ENCODE measurements around the gene WDR19.
"Not testable (repeated sequence)": the region's sequence is repeated elsewhere in the genome, so short reads cannot be mapped to it uniquely, and the experiment has no call there.

WDR19 gene

DNA sequence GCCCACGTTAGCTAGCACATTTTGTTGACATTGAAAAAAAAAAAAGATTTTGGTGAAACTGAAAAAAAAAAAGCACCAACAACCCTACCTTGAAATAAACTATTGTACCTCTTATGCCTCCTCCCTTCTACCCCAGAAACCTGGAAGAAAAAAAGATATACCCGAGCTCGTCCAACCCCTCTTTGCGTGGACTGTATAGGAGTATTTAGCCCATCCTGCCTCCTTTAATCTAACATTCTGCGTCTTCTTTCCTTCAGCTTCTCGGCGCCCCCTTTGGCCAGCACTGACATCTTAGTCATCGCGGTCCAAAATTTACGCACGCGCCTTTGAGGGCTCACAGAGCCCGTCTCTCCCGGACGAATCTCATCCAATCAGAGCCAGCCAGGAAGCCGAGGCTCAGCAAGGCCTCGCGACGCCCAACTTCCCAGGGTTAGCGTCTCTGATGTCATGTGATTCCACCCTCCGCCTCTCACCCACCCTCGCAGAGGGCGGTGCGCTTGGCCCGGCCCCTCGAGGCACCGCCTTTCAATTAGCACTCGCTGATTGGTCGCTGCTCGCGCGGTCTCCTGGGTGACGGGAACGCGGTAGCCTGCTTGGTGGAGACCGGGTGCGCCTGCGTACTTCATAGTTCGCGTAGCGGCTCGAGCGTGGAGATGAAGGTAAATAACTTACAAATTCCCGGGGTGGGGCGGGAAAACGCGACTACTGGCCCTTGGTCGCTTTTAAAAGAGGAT is at the start of gene WDR19:
Gene WDR19 (plus strand): TSS at position 625 of the 734 bp plus-strand sequence. CDS start 29 bp downstream, at position 654.
- DNase-seq (ENCODE audit: low read depth) = peak; percentile 97

DNA sequence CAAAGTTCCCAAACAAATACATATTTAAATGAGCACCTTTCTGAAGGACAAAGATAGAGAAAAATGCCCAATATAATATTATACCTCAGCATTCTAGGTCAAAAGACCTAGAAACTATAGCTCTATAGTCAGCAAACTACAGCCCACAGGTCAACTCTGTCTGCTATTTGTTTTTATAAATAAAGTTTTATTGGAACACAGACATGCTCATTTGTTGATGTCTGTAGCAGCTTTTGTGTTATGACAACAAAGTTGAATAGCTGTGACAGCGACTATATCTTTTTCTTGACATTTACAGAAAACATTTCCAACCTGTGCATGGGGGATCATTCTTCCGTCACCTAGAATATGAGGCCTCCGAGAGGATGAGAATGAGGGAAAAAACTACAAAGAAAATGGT is 48.7 kb upstream of the WDR19 start:
- DNase-seq (ENCODE audit: low read depth) = no peak

DNA sequence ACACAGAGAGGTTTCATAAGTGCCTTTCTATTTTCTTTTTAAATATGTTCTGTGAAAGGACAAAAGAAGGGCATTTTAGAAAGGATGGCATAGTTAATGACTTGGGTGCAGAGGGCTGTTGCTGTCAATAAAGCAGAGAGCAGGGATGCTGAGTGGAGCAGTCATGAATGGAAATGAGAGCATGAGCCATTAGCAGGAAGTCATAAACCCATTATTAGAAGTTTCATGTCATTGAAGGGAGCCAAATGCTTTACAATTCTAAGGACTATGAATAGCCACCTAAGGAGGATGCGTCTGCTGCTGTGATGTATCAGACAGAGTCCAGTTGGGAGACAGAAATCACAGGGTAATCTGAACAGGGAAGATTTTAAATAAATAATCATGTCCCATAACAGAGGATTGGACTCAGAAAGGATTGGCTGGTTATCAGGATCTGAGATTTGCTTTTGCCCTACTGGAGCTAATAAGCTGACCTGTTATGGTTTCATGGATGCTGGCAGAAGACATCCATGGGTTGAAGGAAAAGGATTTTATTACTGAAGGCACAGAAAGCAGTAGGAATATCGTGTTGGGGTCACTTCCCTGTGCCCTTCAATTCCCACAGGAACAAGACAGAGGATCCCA is 47.5 kb upstream of the WDR19 start:
- DNase-seq (ENCODE audit: low read depth) = no peak

DNA sequence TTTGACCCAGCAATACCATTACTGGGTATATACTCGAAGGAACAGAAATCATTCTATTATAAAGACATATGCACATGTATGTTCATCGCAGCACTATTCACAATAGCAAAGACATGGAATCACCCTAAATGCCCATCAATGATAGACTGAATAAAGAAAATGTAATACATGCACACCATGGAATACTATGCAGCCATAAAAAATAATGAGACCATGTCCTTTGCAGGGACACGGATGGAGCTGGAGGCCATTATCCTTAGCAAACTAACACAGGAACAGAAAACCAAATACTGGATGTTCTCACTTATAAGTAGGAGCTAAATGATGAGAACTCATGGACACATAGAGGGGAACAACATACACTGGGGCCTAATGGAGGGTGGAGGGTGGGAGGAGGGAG is 44.1 kb upstream of the WDR19 start:
- not testable (repeated sequence) for DNase-seq (ENCODE audit: low read depth)

DNA sequence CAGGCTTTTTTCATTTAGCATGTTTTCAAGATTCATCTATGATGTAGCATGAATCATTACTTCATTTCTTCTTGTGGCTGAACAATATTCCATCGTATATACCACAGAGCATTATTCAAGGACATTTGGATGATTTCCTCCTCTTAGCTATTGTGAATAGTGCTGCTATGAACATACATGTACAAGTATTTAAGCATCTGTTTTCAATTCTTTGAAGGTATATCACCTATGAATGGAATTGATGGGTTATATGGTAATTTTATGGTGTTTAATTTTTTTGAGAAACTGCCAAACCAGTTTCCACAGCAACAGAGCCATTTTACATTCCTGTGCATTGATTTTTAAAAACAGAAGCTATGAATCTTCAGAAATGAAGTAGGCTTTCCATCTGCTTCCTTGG is 36.1 kb upstream of the WDR19 start:
- no peak for DNase-seq (ENCODE audit: low read depth)

DNA sequence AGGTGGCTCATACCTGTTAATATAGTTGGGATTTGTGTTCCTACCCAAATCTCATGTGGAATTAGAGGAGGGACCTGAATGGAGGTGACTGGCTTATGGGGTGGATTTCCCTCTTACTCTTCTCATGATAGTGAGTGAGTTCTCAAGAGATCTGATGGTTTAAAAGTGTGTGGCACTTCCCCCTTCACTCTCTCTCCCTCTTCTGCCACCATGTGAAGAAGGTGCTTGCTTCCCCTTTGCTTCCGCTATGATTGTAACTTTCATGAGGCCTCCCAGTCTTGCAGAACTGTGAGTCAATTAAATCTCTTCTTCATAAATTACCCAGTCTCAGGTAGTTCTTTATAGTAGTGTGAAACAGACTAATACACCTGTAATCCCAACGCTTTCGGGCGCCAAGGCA is 28.3 kb upstream of the WDR19 start:
- DNase-seq (ENCODE audit: low read depth) = no peak

DNA sequence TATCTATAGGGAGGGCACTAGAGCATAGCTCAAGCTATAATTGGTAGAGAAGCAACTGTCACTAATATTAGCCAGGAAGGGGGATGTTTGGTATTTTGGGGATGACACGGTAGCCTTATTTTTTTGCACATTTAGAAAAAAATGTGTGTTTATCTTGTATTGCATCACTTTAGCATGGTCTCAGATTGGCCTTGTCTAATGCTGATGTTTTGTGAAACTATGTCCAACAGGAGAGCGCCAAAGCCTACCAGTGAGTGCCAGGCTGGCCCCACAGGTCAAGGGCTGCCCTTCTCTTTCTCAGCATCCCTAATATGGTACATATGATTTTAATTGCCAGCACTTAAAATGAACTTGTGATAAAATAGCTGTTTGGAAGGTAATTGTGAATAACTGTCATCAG is 24.8 kb upstream of the WDR19 start:
- no peak for DNase-seq (ENCODE audit: low read depth)

DNA sequence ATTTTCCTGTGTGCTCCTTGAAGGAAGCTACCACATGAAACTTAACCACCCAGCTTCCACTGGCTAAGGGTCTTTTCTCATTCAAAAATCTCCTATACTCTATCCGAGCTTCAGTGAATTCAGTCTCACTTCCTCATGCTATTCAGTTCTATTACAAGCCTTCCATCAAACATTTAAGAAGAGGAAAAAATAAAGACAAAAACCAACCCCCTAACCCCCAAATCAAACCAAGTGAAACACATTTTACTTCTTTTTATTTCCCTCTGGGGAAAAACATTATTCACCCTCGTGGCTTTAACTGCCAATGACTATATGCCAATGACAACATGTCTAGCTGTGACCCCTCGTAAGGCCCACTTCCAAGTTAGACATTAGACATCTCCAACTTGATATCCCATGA is 16.2 kb upstream of the WDR19 start:
- no peak for DNase-seq (ENCODE audit: low read depth)

DNA sequence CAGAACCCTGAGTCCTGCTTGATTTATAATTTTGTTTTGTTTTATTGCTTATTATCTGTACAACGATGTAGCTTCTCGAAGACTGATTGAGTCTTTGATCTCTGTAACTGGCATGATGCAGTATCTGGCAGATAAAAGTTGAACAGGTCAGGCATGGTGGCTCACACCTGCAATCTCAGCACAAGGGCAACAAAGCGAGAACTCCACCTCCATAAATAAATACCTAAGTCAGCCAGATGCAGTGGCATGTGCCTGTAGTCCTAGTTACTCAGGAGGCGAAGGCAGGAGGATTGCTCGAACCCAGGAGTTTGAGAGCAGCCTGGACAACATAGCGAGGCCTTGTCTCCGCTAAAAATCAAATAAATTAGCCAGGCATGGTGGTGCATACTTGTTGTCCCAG is 15.7 kb upstream of the WDR19 start:
- DNase-seq (ENCODE audit: low read depth) = no peak

DNA sequence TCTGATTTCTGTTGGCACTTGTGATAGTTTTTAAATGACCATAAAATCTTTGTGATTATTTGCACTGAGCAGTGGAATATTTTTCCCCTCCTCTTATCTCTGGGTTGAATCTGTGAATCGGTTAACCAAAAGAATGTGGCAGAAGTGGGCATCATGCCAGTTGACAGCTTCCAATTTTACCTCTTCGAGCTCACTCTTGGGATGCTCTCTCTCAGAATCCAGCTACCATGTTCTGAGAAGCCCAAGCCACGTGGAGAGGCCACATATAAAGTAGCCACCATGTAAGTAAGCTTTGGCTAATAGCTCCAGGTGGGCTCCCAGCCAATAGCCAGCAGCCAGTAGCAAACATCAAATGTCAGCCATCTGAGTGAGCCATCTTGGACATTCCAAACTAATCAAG is 12.9 kb upstream of the WDR19 start:
- DNase-seq (ENCODE audit: low read depth) = no peak

DNA sequence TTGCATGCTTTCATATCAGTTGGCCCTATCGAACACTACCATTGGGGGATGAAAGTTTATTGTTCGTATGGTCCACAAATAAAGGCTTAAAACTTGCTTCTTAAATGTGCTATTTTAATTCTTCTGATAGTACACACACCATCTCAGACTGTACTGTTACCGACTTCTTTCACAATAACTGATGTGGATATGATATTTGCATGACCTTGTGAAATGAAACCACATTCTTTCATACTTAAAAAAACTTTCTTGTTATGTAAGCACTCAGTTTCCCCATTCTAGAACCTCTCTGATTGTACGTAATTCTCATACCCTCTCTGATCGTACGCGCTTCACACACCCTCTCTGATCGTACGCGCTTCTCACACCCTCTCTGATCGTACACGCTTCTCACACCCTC is 12.0 kb upstream of the WDR19 start:
- DNase-seq (ENCODE audit: low read depth) = no peak

DNA sequence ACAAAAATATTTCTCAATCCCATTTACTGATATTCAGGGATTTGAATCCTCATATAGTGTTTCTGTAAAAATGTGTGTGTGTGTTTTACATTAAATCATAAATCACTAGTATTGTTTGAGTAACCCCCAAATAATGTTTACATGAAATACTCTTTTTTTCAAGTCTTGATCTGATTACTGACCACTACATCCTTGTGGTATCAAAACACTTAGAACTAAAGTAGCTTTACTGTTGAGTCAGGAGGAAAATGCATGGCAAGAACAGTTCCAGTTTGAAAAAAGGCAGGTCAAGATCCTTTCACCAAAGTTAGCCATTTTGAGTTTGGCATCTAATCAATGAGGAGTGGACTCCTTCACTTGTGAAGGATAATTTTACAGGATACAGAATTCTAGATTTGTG is 3.6 kb upstream of the WDR19 start:
- DNase-seq (ENCODE audit: low read depth) = no peak

DNA sequence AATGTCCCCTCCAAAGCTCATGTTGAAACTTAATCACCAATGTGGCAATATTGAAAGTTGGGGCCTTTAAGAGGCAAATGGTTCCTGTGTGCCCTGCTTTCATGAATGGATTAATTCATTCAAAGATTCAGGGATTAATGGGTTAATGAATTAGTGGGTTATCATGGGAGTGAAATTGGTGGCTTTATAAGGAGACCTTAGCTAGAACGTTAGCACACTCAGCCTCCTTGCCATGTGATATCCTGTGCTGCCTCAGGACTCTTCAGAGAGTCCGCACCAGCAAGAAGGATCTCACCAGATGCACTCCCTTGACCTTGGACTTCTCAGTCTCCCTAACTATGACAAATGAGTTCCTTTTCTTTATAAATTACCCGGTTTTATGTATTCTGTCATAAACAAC is 2.6 kb upstream of the WDR19 start:
- DNase-seq (ENCODE audit: low read depth) = no peak

DNA sequence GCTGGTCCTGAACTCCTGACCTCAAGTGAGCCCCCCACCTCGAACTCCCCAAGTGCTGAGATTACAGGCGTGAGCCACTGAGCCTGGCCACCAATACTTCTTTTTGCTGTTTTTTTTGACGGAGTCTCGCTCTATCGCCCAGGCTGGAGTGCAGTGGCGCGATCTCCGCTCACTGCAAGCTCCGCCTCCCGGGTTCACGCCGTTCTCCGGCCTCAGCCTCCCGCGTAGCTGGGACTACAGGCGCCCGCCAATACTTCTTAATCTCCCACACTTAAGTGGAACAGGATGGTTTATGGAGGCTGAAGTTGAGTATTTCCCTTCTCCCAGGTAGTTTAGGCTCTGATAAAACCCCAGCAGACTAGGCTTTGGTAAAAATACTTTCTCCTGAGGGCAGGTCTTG is 1.7 kb upstream of the WDR19 start:
- not testable (repeated sequence) for DNase-seq (ENCODE audit: low read depth)

DNA sequence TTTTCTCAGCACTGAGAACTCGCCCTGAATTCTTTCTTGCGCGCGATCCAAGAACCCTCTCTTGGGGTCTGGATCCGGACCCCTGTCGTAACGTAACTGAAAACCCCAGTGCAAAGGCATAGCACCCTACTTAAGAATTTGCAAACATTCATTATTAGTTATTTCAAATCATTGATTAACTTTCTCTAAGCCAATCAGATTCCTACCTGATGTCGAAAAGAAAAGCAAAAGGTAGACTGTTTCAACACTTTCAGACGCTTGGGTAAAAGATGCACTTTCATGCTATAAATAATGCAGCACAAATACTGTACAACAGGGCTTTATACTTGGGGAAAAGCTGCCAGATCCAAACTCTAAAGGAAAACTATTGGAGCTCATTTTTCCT is 817 bp upstream of the WDR19 start:
- DNase-seq (ENCODE audit: low read depth) = no peak

DNA sequence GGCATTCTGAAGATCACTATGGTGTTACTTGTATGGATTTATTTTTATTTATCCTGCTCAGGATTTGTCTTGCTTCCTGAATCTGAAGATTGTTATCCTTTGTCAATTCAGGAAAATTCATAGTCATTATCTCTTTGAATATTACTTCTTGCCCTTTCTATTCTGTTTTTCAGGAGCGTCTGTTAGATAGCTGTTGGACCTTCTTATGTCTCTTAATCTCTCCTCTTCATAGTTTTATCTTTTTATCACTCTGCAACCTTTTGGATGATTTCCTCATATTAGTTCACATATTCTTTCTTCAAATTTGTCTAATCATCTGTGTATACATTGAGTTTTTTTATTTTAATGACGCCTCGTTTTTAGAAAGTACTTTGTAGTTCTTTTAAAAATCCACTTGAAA is 19.6 kb downstream of the WDR19 start:
- no peak for DNase-seq (ENCODE audit: low read depth)

DNA sequence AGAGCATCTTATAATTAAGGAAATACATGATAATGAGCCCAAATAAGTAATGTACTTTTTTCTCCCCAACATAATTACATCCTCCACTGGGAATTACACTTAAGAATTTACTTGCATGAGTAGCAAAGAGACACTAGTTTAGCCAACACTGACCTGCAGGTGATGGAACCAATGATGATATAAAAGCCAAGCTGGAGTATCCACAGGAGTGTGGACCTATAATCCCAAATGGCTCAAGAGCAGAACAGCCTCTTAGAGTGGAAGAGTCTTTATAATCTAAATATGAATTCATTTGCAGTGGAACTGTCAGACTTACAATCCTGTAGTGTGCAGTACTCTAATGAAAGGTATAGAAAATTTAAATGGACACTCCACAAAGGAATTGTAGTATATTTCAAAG is 22.2 kb downstream of the WDR19 start:
- DNase-seq (ENCODE audit: low read depth) = no peak

DNA sequence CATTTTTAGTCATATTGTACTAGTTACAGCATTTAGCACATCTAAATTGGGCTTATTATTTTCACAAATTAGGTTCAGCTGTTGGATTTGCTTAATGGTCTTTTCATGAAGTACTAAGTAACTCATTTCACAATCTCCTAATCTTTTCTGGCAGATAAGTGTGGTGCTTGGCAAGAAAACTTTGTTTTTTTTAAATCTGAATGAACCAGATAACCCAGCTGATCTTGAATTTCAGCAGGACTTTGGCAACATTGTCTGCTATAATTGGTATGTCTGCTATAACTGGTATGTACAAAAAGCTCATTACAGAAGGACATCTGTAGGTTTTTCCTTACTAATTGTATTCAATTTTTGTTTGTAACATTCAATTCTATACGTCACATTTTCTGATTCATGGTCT is 22.7 kb downstream of the WDR19 start:
- DNase-seq (ENCODE audit: low read depth) = no peak

DNA sequence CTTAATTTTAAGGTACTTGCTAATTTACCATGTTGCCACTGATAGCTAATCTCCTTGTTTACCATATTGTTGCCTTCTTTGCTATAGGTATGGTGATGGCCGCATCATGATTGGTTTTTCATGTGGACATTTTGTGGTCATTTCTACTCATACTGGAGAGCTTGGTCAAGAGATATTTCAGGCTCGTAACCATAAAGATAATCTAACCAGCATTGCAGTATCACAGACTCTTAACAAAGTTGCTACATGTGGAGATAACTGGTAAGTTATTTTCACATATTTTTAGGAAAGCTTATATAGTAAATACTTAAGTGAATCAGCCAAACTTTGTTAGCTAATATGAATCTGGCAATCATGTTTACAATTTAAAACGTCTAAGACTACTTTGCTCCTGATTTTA is 23.1 kb downstream of the WDR19 start:
- no peak for DNase-seq (ENCODE audit: low read depth)

DNA sequence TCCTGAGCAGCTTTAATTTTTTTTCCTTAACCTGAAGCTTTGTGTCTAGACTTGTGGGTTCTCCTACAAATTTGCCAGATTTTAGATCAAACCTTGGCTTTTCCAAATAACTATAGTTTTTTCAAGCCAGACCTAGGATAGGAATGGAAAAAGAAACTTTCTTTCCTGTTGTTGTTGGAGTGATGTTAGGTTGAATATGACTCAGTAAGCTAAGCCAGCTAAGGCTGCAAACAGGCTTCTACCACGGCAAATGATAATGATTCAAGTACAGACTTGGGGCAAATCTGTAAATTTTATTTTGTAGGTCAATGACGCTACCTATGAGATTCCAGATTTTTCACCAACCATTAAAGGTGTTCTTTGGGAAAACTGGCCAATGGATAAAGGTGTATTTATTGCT is 45.6 kb downstream of the WDR19 start:
- DNase-seq (ENCODE audit: low read depth) = no peak

DNA sequence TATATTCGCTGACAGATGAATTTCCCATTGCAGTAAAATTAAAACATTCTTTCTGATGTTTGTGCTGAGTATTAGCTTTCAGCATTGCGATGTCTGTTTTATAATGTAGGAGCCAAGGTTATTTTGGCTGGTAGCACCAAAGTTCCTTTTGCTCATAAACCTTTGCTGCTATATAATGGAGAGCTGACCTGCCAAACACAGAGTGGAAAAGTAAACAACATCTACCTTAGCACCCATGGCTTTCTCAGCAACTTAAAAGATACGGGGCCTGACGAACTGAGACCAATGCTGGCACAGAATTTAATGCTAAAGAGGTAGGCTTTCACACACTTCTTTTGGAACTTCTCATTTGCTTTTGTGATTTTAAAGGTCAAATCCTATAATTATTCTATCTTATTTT is 46.0 kb downstream of the WDR19 start:
- DNase-seq (ENCODE audit: low read depth) = no peak

DNA sequence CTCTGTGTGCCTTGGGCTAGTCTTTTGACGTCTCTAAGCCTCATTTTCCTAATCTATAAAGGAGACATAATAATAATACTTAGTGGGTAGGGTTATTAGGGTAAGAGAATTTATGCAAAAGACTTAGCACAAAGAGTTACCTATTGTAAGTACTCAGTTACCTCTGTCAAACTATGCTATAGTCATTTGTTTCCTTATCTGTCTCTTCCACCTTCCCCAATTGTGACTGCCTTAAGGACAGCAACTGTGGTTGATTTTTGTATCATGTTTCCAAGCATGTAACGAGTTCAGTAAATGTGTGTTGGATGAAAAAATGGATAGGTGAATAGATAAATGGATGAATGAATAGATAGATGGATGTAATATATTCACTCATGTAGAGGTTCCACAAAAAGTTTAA is 48.1 kb downstream of the WDR19 start:
- DNase-seq (ENCODE audit: low read depth) = no peak

DNA sequence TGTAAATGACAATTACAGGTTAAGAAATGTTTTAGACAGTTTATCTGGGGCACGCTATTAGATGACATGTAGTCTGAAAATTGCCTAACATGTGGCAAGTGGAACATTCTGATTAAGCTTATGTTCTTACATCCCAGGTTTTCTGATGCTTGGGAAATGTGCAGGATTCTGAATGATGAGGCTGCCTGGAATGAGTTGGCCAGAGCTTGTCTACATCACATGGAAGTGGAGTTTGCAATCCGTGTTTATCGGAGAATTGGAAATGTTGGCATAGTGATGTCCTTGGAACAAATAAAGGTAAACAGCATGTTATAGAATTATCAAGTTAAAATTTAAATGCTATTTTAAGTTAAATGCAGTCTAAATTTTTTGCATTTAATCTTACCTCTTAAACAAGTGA is 49.3 kb downstream of the WDR19 start:
- DNase-seq (ENCODE audit: low read depth) = no peak

DNA sequence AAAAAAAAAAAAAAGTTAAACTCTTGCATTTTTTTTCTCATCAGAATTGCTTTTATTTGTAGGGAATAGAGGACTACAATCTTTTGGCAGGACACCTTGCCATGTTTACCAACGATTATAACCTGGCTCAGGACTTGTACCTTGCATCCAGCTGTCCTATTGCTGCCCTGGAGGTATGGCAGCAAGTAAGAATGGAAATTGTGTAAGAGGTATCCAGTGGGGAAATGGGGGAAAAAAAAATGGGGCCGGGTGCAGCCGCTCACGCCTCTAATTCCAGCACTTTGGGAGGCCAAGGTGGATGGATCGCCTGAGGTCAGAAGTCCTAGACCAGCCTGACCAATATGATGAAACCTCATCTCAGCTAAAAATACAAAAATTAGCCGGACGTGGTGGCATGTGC is 49.8 kb downstream of the WDR19 start:
- no peak for DNase-seq (ENCODE audit: low read depth)
